GM10266 (cell line): ENCODE results near the gene ANKRD16.
"Not testable (repeated sequence)": the region's sequence is repeated elsewhere in the genome, so short reads cannot be mapped to it uniquely, and the experiment has no call there.

Experiments
- DNase-seq: peaks from one replicate; pipeline ENCODE4 v3.0.0; 2012; ENCODE audit errors: extremely low spot score
- TF ChIP-seq, protein P1 (sequence below): IDR thresholded peaks from 2 replicates; pipeline ENCODE4 v1.5.1; 2012; ENCODE audit warnings: mild to moderate bottlenecking, low read depth; ENCODE audit not compliant: control insufficient read depth, insufficient read depth; ENCODE audit errors: missing control alignments

ANKRD16 gene

DNA sequence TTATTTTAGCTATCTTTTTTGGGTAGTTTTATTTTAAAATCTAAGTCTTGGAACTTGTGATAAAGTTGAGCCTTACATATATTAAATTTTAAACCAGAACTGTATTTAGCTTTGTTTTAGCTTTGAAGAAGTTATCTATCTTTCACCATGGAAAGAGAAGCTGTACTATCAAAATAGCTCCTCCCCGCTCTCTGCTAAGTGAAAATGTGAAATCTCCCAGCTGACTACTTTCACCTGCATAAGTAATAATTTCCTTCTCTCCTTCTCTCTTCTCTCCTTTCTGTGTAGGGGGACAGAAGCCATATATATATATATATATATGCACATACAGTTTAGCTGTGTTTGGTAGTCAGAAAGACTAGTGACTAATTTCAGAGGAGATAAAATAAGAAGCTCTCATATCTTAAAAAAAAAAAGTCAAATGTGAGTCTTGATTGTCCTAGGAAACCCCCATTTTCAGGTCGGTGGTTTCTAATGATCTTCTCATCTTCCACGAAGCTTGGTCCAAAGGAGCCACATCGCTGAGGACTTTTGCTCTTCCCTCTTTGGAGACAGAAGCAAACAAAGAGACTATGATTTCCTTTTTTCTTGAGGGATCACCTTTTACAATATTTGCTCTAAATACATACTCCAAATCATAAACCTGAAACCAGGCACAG is 45.9 kb downstream of the ANKRD16 start:
- peak; percentile 42 for DNase-seq
- TF ChIP-seq, protein P1, sequence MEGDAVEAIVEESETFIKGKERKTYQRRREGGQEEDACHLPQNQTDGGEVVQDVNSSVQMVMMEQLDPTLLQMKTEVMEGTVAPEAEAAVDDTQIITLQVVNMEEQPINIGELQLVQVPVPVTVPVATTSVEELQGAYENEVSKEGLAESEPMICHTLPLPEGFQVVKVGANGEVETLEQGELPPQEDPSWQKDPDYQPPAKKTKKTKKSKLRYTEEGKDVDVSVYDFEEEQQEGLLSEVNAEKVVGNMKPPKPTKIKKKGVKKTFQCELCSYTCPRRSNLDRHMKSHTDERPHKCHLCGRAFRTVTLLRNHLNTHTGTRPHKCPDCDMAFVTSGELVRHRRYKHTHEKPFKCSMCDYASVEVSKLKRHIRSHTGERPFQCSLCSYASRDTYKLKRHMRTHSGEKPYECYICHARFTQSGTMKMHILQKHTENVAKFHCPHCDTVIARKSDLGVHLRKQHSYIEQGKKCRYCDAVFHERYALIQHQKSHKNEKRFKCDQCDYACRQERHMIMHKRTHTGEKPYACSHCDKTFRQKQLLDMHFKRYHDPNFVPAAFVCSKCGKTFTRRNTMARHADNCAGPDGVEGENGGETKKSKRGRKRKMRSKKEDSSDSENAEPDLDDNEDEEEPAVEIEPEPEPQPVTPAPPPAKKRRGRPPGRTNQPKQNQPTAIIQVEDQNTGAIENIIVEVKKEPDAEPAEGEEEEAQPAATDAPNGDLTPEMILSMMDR = no peak

- no peak for DNase-seq
- TF ChIP-seq, protein P1 = no peak
These were observed 47.7 kb downstream of the ANKRD16 start for GRCh38 chr10:5841965-5842364.

DNA sequence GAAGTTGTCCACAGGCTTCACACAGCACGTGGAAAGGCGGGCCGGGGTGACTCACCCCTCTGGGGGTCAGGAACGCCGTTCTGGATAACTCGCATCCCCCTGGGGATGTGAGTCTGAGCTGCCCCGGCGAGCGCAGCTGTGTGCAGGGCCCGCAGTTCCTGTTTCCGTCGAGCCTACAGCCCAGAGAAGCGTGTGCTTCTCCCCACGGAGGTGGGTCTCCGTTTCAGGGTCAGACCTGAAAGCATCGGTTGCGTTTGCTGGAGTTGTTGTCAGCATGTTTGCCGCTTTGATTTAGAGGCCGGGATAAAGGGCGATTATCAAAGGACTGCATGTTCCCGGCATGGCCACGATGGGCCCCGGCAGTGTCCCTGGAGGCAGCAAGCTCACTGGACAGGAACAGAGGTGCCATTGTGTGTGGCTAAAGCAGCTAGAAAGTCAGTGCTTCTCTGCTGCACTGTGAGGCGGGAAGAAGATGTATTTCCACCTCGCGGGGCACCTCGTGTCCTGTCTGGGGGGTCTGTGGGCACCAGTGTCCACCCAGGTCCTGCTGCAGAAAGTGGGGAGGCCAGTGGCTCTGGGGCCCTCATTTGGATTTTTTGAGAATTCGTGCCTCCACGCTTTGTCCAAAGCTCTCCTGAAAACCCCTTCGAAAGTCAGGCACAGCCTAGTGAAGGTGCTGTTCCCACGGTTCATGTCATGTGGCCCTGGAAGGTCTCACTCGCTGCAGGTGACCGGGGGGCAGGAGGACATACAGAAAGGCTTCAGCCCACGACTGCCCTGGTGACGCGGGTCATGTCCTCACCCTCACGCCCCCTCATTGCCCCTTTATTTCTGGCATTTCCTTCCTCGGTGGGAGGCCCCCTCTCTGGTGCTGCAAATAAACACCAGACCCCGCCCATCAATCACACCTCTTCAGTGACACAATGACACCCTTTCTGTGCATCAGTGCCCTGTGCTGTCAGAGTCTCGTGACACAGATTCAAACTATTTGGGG is 49.1 kb downstream of the ANKRD16 start:
- DNase-seq = peak; percentile 67
- TF ChIP-seq, protein P1 = no peak

DNA sequence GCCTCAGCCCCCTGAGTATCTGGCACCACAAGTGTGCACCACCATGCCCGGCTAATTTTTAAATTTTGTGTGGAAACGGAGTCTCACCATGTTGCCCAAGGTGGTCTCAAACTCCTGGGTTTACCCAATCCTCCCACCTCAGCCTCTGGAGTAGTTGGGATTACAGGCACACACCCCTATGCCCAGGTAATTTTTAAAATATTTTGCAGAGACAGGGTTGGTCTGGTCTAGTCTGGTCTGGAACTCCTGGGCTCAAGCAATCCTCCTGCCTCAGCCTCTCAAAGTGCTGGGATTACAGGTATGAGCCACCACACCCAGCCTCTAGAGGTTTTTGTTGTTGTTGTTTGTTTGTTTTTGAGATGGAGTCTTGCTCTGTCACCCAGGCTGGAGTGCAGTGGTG is 53.5 kb downstream of the ANKRD16 start:
- DNase-seq = not testable (repeated sequence)

- DNase-seq = no peak
- TF ChIP-seq, protein P1 = no peak
These were observed 54.1 kb downstream of the ANKRD16 start for GRCh38 chr10:5835446-5836095.

- no peak for DNase-seq
- TF ChIP-seq, protein P1 = no peak
These were observed 55.9 kb downstream of the ANKRD16 start for GRCh38 chr10:5833814-5834213.

- TF ChIP-seq, protein P1 = no peak
- DNase-seq = no peak
These were observed 56.7 kb downstream of the ANKRD16 start for GRCh38 chr10:5832946-5833345.
